GM12891 (cell line): ENCODE measurements around the gene RAP1GAP.

Experiments used
- PAX5 ChIP-seq: IDR thresholded peaks from 2 replicates; pipeline ENCODE4 v1.6.1; 2011; ENCODE audit warnings: low read length, moderate library complexity, mild to moderate bottlenecking; ENCODE audit not compliant: insufficient read depth, severe bottlenecking
- POLR2A ChIP-seq: IDR thresholded peaks from 2 replicates; pipeline ENCODE4 v1.6.1; 2011; ENCODE audit warnings: low read depth, low read length, control low read depth
- POLR2AphosphoS5 ChIP-seq: IDR thresholded peaks from 2 replicates; pipeline ENCODE4 v1.6.1; 2011; ENCODE audit warnings: low read depth, low read length, control low read depth
- POU2F2 ChIP-seq: IDR thresholded peaks from 2 replicates; pipeline ENCODE4 v1.6.1; 2011; ENCODE audit warnings: low read depth, mild to moderate bottlenecking, control low read depth, low read length, moderate library complexity
- SPI1 ChIP-seq: IDR thresholded peaks from 2 replicates; pipeline ENCODE4 v1.6.1; 2011; ENCODE audit warnings: low read depth, low read length, control low read depth
- TAF1 ChIP-seq: IDR thresholded peaks from 2 replicates; pipeline ENCODE4 v1.6.1; 2011; ENCODE audit warnings: low read depth, low read length, control low read depth

DNA sequence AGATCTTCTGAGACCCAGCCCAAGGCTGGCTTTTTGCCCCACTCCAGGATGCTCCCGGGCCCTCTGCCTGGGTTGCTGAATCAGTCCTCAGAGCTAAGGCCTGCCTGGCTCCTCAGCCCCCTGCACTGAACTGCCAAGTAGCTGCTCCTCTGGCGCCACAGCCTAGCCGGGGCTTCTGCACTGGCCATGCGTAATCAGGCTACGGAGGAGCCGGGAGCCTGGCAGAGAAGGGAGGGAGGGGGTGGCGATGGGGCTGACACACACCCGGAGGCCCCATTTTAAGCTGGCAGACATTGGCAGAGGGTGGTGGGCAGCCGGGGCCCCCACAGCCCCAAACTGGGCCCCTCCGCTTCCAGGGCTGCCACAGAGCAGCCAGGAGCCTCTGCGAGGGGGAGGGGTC is 121.3 kb downstream of the RAP1GAP start:
- TF ChIP-seq TAF1 (no peak), POLR2AphosphoS5 (no peak), POLR2A (no peak), SPI1 (no peak), PAX5 (no peak), POU2F2 (no peak)
